GM19372 (cell line): ENCODE results near the gene LMNTD1.

Source experiments
- ATAC-seq: cut with Tn5 transposase; IDR thresholded peaks from one replicate; pipeline ENCODE4 v1.9.1; 2021; ENCODE audit warnings: mild to moderate bottlenecking, low read depth, moderate library complexity; ENCODE audit not compliant: unreplicated experiment

The LMNTD1 gene

GRCh38 chr12:25556153-25556552 lies 3.1 kb upstream of the LMNTD1 start:
- no peak for ATAC-seq

- ATAC-seq: no peak
Measured at GRCh38 chr12:25552681-25553080, 402 bp downstream of the LMNTD1 start.

GRCh38 chr12:25550186-25550585 lies 2.9 kb downstream of the LMNTD1 start:
- no peak for ATAC-seq

GRCh38 chr12:25549120-25549519 lies 4.0 kb downstream of the LMNTD1 start:
- ATAC-seq: no peak

GRCh38 chr12:25546318-25546717 lies 6.8 kb downstream of the LMNTD1 start:
- ATAC-seq: no peak

GRCh38 chr12:25533150-25533549 lies 19.9 kb downstream of the LMNTD1 start:
- ATAC-seq: no peak

GRCh38 chr12:25531502-25532052 lies 21.5 kb downstream of the LMNTD1 start:
- no peak for ATAC-seq

GRCh38 chr12:25529738-25530137 lies 23.3 kb downstream of the LMNTD1 start:
- no peak for ATAC-seq

GRCh38 chr12:25526778-25527177 lies 26.3 kb downstream of the LMNTD1 start:
- ATAC-seq: no peak

GRCh38 chr12:25524366-25524765 lies 28.7 kb downstream of the LMNTD1 start:
- ATAC-seq: no peak

- ATAC-seq: no peak
Measured at GRCh38 chr12:25521625-25522256, 31.3 kb downstream of the LMNTD1 start.

- no peak for ATAC-seq
Measured at GRCh38 chr12:25518512-25518911, 34.6 kb downstream of the LMNTD1 start.

GRCh38 chr12:25504744-25505143 lies 48.3 kb downstream of the LMNTD1 start:
- no peak for ATAC-seq

GRCh38 chr12:25503666-25504065 lies 49.4 kb downstream of the LMNTD1 start:
- no peak for ATAC-seq

GRCh38 chr12:25502596-25502995 lies 50.5 kb downstream of the LMNTD1 start:
- ATAC-seq: no peak

- ATAC-seq: no peak
Measured at GRCh38 chr12:25502118-25502517, 51.0 kb downstream of the LMNTD1 start.

GRCh38 chr12:25501549-25501948 lies 51.5 kb downstream of the LMNTD1 start:
- ATAC-seq: no peak

- no peak for ATAC-seq
Measured at GRCh38 chr12:25500651-25501050, 52.4 kb downstream of the LMNTD1 start.

- no peak for ATAC-seq
Measured at GRCh38 chr12:25497021-25497420, 56.1 kb downstream of the LMNTD1 start.

- ATAC-seq: no peak
Measured at GRCh38 chr12:25496098-25496587, 56.9 kb downstream of the LMNTD1 start.

GRCh38 chr12:25495331-25496097 lies 57.6 kb downstream of the LMNTD1 start:
- ATAC-seq: no peak

- no peak for ATAC-seq
Measured at GRCh38 chr12:25494926-25495325, 58.2 kb downstream of the LMNTD1 start.
